Measurements from ENCODE around the gene SAMD8. TPM values are rescaled to one million over a fixed set of nuclear protein-coding genes. Genes with fewer than 3 reads are reported as not detected.
"Not testable (repeated sequence)": the region's sequence is repeated elsewhere in the genome, so short reads cannot be mapped to it uniquely, and the experiment has no call there.

Gene SAMD8
- total RNA-seq, 2 experiments from 2014 or later, result 13.8 TPM

- H3K36me3 Mint-ChIP-seq, result peaks cover 9% of the 10 kb centered on the region
These were observed 11.0 kb downstream of the SAMD8 start for GRCh38 chr10:75122505-75122904.

GRCh38 chr10:75123088-75123682, 11.7 kb downstream of the SAMD8 start:
- no peaks in the 10 kb centered on the region for H3K9me3 Mint-ChIP-seq (ENCODE audit: low read depth)
- ATAC-seq (no peak), DNase-seq (no peak)
- CTCF ChIA-PET, result no interaction called here
- H3K4me3 Mint-ChIP-seq, result no peak overlapping the region
- peaks cover 9% of the 10 kb centered on the region for H3K36me3 Mint-ChIP-seq
- H3K4me1 Mint-ChIP-seq, result peaks cover 19% of the 10 kb centered on the region
- peak overlapping the region; percentile 32 for H3K27ac Mint-ChIP-seq
- H3K27me3 Mint-ChIP-seq, result no peaks in the 10 kb centered on the region

More at GRCh38 chr10:75122505-75122904, 11.0 kb downstream of the SAMD8 start:
- Mint-ChIP-seq H3K27me3 (no peaks in the 10 kb centered on the region), H3K9me3 (ENCODE audit: low read depth) (no peaks in the 10 kb centered on the region), H3K4me1 (peaks cover 26% of the 10 kb centered on the region), H3K4me3 (no peak overlapping the region), H3K27ac (no peak overlapping the region)
- ATAC-seq (no peak), DNase-seq (no peak)
- CTCF ChIA-PET, result no interaction called here

GRCh38 chr10:75126277-75126676, 14.8 kb downstream of the SAMD8 start:
- Mint-ChIP-seq H3K4me3 (no peak overlapping the region), H3K36me3 (peaks cover 9% of the 10 kb centered on the region), H3K27me3 (no peaks in the 10 kb centered on the region), H3K4me1 (peaks cover 16% of the 10 kb centered on the region), H3K27ac (no peak overlapping the region), H3K9me3 (ENCODE audit: low read depth) (no peaks in the 10 kb centered on the region)
- DNase-seq (no peak), ATAC-seq (no peak)
- CTCF ChIA-PET, result no interaction called here

GRCh38 chr10:75127471-75127870, 16.0 kb downstream of the SAMD8 start:
- H3K9me3 Mint-ChIP-seq (ENCODE audit: low read depth), result no peaks in the 10 kb centered on the region
- no peak overlapping the region for H3K4me3 Mint-ChIP-seq
- no peak overlapping the region for H3K27ac Mint-ChIP-seq
- ATAC-seq (no peak), DNase-seq (no peak)
- peaks cover 9% of the 10 kb centered on the region for H3K36me3 Mint-ChIP-seq
- CTCF ChIA-PET, result interaction anchor here (2.6 kb wide), 1 partner anchor 60 kb away, joined by 8 read pairs; no protein-coding TSS in a partner anchor
- no peaks in the 10 kb centered on the region for H3K27me3 Mint-ChIP-seq
- H3K4me1 Mint-ChIP-seq, result peaks cover 15% of the 10 kb centered on the region

GRCh38 chr10:75128985-75129384, 17.5 kb downstream of the SAMD8 start:
- not testable (repeated sequence) for H3K27ac Mint-ChIP-seq

GRCh38 chr10:75129537-75129936, 18.1 kb downstream of the SAMD8 start:
- no peak for ATAC-seq
- Mint-ChIP-seq H3K4me1 (peaks cover 10% of the 10 kb centered on the region), H3K27me3 (no peaks in the 10 kb centered on the region), H3K9me3 (ENCODE audit: low read depth) (no peaks in the 10 kb centered on the region), H3K36me3 (peaks cover 12% of the 10 kb centered on the region), H3K27ac (no peak overlapping the region), H3K4me3 (no peak overlapping the region)
- CTCF ChIA-PET, result interaction anchor here (0.7 to 2.6 kb wide), 4 partner anchors 15 to 58 kb away, joined by 3 to 8 read pairs (median 4); no protein-coding TSS in a partner anchor
- DNase-seq, result no peak

More at GRCh38 chr10:75128985-75129384, 17.5 kb downstream of the SAMD8 start:
- H3K4me1 Mint-ChIP-seq; H3K27me3 Mint-ChIP-seq; H3K9me3 Mint-ChIP-seq (ENCODE audit: low read depth); H3K4me3 Mint-ChIP-seq; ATAC-seq; DNase-seq: not testable (repeated sequence)
- CTCF ChIA-PET, result interaction anchor here (0.7 to 2.6 kb wide), 4 partner anchors 15 to 59 kb away, joined by 3 to 8 read pairs (median 4); no protein-coding TSS in a partner anchor
- H3K36me3 Mint-ChIP-seq, result peaks cover 12% of the 10 kb centered on the region

GRCh38 chr10:75133701-75134100, 22.2 kb downstream of the SAMD8 start:
- H3K36me3 Mint-ChIP-seq; H3K9me3 Mint-ChIP-seq (ENCODE audit: low read depth); H3K27me3 Mint-ChIP-seq; DNase-seq; H3K4me3 Mint-ChIP-seq; H3K27ac Mint-ChIP-seq; ATAC-seq: not testable (repeated sequence)
- H3K4me1 Mint-ChIP-seq, result peaks cover 24% of the 10 kb centered on the region
- CTCF ChIA-PET, result interaction anchor here (1.4 kb wide), 1 partner anchor 10 kb away, joined by 7 read pairs; no protein-coding TSS in a partner anchor

GRCh38 chr10:75136346-75136745, 24.9 kb downstream of the SAMD8 start:
- Mint-ChIP-seq H3K4me1 (peaks cover 24% of the 10 kb centered on the region), H3K36me3 (peaks cover 10% of the 10 kb centered on the region), H3K4me3 (no peak overlapping the region), H3K27me3 (no peaks in the 10 kb centered on the region), H3K27ac (no peak overlapping the region), H3K9me3 (ENCODE audit: low read depth) (no peaks in the 10 kb centered on the region)
- DNase-seq (no peak), ATAC-seq (no peak)
- CTCF ChIA-PET, result interaction anchor here (0.7 kb wide), 1 partner anchor 38 kb away, joined by 3 read pairs; no protein-coding TSS in a partner anchor

GRCh38 chr10:75137533-75138438, 26.3 kb downstream of the SAMD8 start:
- Mint-ChIP-seq H3K9me3 (ENCODE audit: low read depth) (no peaks in the 10 kb centered on the region), H3K4me1 (peaks cover 24% of the 10 kb centered on the region), H3K27ac (peak overlapping the region; percentile 5), H3K4me3 (no peak overlapping the region), H3K36me3 (peaks cover 10% of the 10 kb centered on the region), H3K27me3 (no peaks in the 10 kb centered on the region)
- CTCF ChIA-PET, result no interaction called here
- DNase-seq (peak; percentile 47), ATAC-seq (peak; percentile 89)

GRCh38 chr10:75140246-75140645, 28.8 kb downstream of the SAMD8 start:
- no peaks in the 10 kb centered on the region for H3K9me3 Mint-ChIP-seq (ENCODE audit: low read depth)
- peaks cover 40% of the 10 kb centered on the region for H3K4me1 Mint-ChIP-seq
- H3K36me3 Mint-ChIP-seq, result peaks cover 2% of the 10 kb centered on the region
- ATAC-seq, result no peak
- CTCF ChIA-PET, result interaction anchor here (0.9 kb wide), 1 partner anchor 29 kb away, joined by 3 read pairs; the partner anchor contains the start of gene SAMD8
- H3K27me3 Mint-ChIP-seq, result no peaks in the 10 kb centered on the region
- H3K4me3 Mint-ChIP-seq, result no peak overlapping the region
- no peak overlapping the region for H3K27ac Mint-ChIP-seq
- DNase-seq, result no peak

GRCh38 chr10:75143353-75143752, 31.9 kb downstream of the SAMD8 start:
- H3K36me3 Mint-ChIP-seq, result peaks cover 4% of the 10 kb centered on the region
- no peaks in the 10 kb centered on the region for H3K9me3 Mint-ChIP-seq (ENCODE audit: low read depth)
- H3K27ac Mint-ChIP-seq, result peak overlapping the region; percentile 28
- H3K4me3 Mint-ChIP-seq, result no peak overlapping the region
- H3K27me3 Mint-ChIP-seq, result no peaks in the 10 kb centered on the region
- no peak for DNase-seq
- CTCF ChIA-PET, result interaction anchor here (0.7 to 1.5 kb wide), 2 partner anchors 9 to 23 kb away, joined by 3 to 7 read pairs; no protein-coding TSS in a partner anchor
- no peak for ATAC-seq
- H3K4me1 Mint-ChIP-seq, result peaks cover 24% of the 10 kb centered on the region

- Mint-ChIP-seq H3K27ac (no peak overlapping the region), H3K27me3 (no peaks in the 10 kb centered on the region), H3K9me3 (ENCODE audit: low read depth) (no peaks in the 10 kb centered on the region), H3K36me3 (peaks cover 8% of the 10 kb centered on the region), H3K4me1 (peaks cover 24% of the 10 kb centered on the region), H3K4me3 (no peak overlapping the region)
- DNase-seq (peak; percentile 46), ATAC-seq (no peak)
- CTCF ChIA-PET, result interaction anchor here (0.8 kb wide), 1 partner anchor 10 kb away, joined by 3 read pairs; no protein-coding TSS in a partner anchor
These were observed 34.1 kb downstream of the SAMD8 start for GRCh38 chr10:75145590-75145989.

GRCh38 chr10:75146780-75147179, 35.3 kb downstream of the SAMD8 start:
- peaks cover 12% of the 10 kb centered on the region for H3K36me3 Mint-ChIP-seq
- ATAC-seq (no peak), DNase-seq (no peak)
- H3K27ac Mint-ChIP-seq, result peak overlapping the region; percentile 38
- H3K27me3 Mint-ChIP-seq, result no peaks in the 10 kb centered on the region
- peaks cover 24% of the 10 kb centered on the region for H3K4me1 Mint-ChIP-seq
- H3K9me3 Mint-ChIP-seq (ENCODE audit: low read depth), result no peaks in the 10 kb centered on the region
- CTCF ChIA-PET, result no interaction called here
- H3K4me3 Mint-ChIP-seq, result no peak overlapping the region
